ENCODE results near the gene NCBP2L. TPM values are rescaled to one million over a fixed set of nuclear protein-coding genes. Genes with fewer than 3 reads are reported as not detected.

Gene NCBP2L
- total RNA-seq, 1 experiment from 2014 or later, result not detected

GRCh38 chrX:107818900-107819521, 41.5 kb downstream of the NCBP2L start:
- H3K36me3 Mint-ChIP-seq (ENCODE audit: insufficient read depth, unreplicated experiment), result no peaks in the 10 kb centered on the region

GRCh38 chrX:107823042-107823441, 45.5 kb downstream of the NCBP2L start:
- CTCF ChIA-PET, result no interaction called here
- no peak overlapping the region for H3K27ac Mint-ChIP-seq (ENCODE audit: low read depth, unreplicated experiment)
- H3K36me3 Mint-ChIP-seq (ENCODE audit: insufficient read depth, unreplicated experiment), result no peaks in the 10 kb centered on the region
- no TSS peak for BruUV-seq (replicated peaks)
- H3K4me1 Mint-ChIP-seq (ENCODE audit: insufficient read depth, unreplicated experiment), result peaks cover 11% of the 10 kb centered on the region
- no peak overlapping the region for H3K4me3 Mint-ChIP-seq (ENCODE audit: unreplicated experiment)
- H3K9me3 Mint-ChIP-seq (ENCODE audit: unreplicated experiment), result peaks cover 8% of the 10 kb centered on the region
- no peak for DNase-seq (ENCODE audit: unreplicated experiment)
- peaks cover 16% of the 10 kb centered on the region for H3K27me3 Mint-ChIP-seq (ENCODE audit: insufficient read depth, unreplicated experiment)
- no peak for TF ChIP-seq CTCF (IDR thresholded peaks at IDR 0.05; ENCODE audit: unreplicated experiment)
- POLR2A ChIA-PET, result no interaction called here
- intact Hi-C loops (cut with micrococcal nuclease), result no loop called here

More at GRCh38 chrX:107818900-107819521, 41.5 kb downstream of the NCBP2L start:
- CTCF ChIA-PET, result no interaction called here
- POLR2A ChIA-PET, result no interaction called here
- Mint-ChIP-seq H3K4me3 (ENCODE audit: unreplicated experiment) (no peak overlapping the region), H3K4me1 (ENCODE audit: insufficient read depth, unreplicated experiment) (no peaks in the 10 kb centered on the region), H3K9me3 (ENCODE audit: unreplicated experiment) (peaks cover 8% of the 10 kb centered on the region), H3K27ac (ENCODE audit: low read depth, unreplicated experiment) (no peak overlapping the region), H3K27me3 (ENCODE audit: insufficient read depth, unreplicated experiment) (peaks cover 3% of the 10 kb centered on the region)
- no TSS peak for BruUV-seq (replicated peaks)
- TF ChIP-seq CTCF (IDR thresholded peaks at IDR 0.05; ENCODE audit: unreplicated experiment), result no peak
- intact Hi-C loops (cut with micrococcal nuclease), result no loop called here
- peak; percentile 5 for DNase-seq (ENCODE audit: unreplicated experiment)

- no TSS peak for BruUV-seq (replicated peaks)
- ChIA-PET CTCF (no interaction called here), POLR2A (no interaction called here)
- intact Hi-C loops (cut with micrococcal nuclease), result no loop called here
- Mint-ChIP-seq H3K36me3 (ENCODE audit: insufficient read depth, unreplicated experiment) (no peaks in the 10 kb centered on the region), H3K9me3 (ENCODE audit: unreplicated experiment) (peaks cover 8% of the 10 kb centered on the region), H3K4me3 (ENCODE audit: unreplicated experiment) (no peak overlapping the region), H3K4me1 (ENCODE audit: insufficient read depth, unreplicated experiment) (peaks cover 11% of the 10 kb centered on the region), H3K27ac (ENCODE audit: low read depth, unreplicated experiment) (no peak overlapping the region), H3K27me3 (ENCODE audit: insufficient read depth, unreplicated experiment) (peaks cover 16% of the 10 kb centered on the region)
- no peak for TF ChIP-seq CTCF (IDR thresholded peaks at IDR 0.05; ENCODE audit: unreplicated experiment)
- DNase-seq (ENCODE audit: unreplicated experiment), result peak; percentile 56
These were observed 45.9 kb downstream of the NCBP2L start for GRCh38 chrX:107823456-107823855.

- POLR2A ChIA-PET, result interaction anchor here (0.6 to 1.8 kb wide), 13 partner anchors 10 to 1016 kb away, joined by 3 to 9 read pairs (median 4); partner anchors contain the start of genes PRPS1 and TSC22D3
- Mint-ChIP-seq H3K27me3 (ENCODE audit: insufficient read depth, unreplicated experiment) (peaks cover 29% of the 10 kb centered on the region), H3K9me3 (ENCODE audit: unreplicated experiment) (no peaks in the 10 kb centered on the region), H3K4me1 (ENCODE audit: insufficient read depth, unreplicated experiment) (peaks cover 11% of the 10 kb centered on the region), H3K27ac (ENCODE audit: low read depth, unreplicated experiment) (peak within 1 kb of the TSS; percentile 68), H3K4me3 (ENCODE audit: unreplicated experiment) (peak within 1 kb of the TSS; percentile 72), H3K36me3 (ENCODE audit: insufficient read depth, unreplicated experiment) (no peaks in the 10 kb centered on the region)
- CTCF ChIA-PET, result interaction anchor here (0.5 to 0.8 kb wide), 4 partner anchors 11 to 762 kb away, joined by 3 read pairs; no protein-coding TSS in a partner anchor
- TF ChIP-seq CTCF (IDR thresholded peaks at IDR 0.05; ENCODE audit: unreplicated experiment), result no peak
- BruUV-seq (replicated peaks), result TSS peak; percentile 20
- intact Hi-C loops (cut with micrococcal nuclease), result no loop called here
- DNase-seq (ENCODE audit: unreplicated experiment), result peak; percentile 72
These were observed 48.2 kb downstream of the NCBP2L start, which contains the start of gene MID2 for GRCh38 chrX:107825698-107826237. Gene MID2, plus strand, starts transcription at chrX:107825866. Its CDS starts 561 bp downstream, at chrX:107826427.

Data from MCF 10A (cell line).